Frontal cortex (tissue), 4 donors: ENCODE results near the gene MFAP5. TPM values are rescaled to one million over a fixed set of nuclear protein-coding genes. Genes with fewer than 3 reads are reported as not detected.
"Not testable (repeated sequence)": the region's sequence is repeated elsewhere in the genome, so short reads cannot be mapped to it uniquely, and the experiment has no call there.

Experiments
- DNase-seq, 2 donors: peaks; one replicate each; pipeline ENCODE4 v3.0.0; 2012; ENCODE audit warnings: low spot score in 2 of 2
- FAIRE-seq: peaks from 2 replicates; lab custom pipeline; 2012; peaks lifted over from hg19 to GRCh38; lab: Jason Lieb, UNC
- small RNA-seq: library from RNA; depleted of rRNA; stranded (forward); fragments of <200 nt; gene quantifications from one replicate; pipeline ENCODE3, GENCODE V24; 2014
- total RNA-seq: library from RNA; depleted of rRNA; stranded (reverse); fragments of >200 nt; gene quantifications from one replicate; pipeline ENCODE4 v1.2.3, GENCODE V29; 2014
- donor health status: control.
- donor health status: control.
- donor health status: control.

Gene MFAP5
- total RNA-seq, 1 donor from 2014 or later: 0.41 TPM

DNA sequence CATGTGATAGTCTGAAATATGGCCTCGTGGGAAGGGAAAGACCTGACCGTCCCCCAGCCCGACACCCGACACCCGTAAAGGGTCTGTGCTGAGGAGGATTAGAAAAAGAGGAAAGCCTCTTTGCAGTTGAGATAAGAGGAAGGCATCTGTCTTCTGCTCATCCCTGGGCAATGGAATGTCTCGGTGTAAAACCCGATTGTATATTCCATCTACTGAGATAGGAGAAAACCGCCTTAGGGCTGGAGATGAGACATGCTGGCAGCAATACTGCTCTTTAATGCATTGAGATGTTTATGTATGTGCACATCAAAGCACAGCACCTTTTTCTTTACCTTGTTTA, 26.6 kb downstream of the MFAP5 start:
- FAIRE-seq: not testable (repeated sequence)

DNA sequence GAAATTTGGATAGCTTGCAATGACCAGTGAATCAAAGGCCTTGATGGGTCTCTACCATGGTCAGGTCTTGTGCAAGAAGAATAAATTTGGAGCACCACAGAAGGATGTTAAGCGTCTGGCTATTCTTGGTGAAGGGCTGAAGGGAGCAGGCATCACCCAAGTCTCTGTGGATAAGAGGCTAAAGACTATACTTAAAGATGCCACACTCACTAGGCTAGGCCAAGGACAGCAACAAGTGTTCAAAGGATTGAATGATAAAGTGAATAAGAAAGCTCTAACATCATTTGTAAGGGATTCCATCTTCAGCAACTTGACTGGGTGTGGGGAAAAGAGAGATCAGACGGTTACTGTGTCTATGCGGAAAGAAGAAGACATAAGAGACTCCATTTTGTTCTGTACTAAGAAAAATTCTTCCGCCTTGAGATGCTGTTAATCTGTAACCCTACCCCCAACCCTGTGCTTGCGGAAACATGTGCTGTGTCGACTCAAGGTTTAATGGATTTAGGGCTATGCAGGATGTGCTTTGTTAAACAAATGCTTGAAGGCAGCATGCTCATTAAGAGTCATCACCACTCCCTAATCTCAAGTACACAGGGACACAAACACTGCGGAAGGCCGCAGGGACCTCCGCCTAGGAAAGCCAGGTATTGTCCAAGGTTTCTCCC, 27.2 kb downstream of the MFAP5 start:
- not testable (repeated sequence) for FAIRE-seq, DNase-seq

More for the DNA sequence above, 26.6 kb downstream of the MFAP5 start:
- DNase-seq: not testable (repeated sequence)

DNA sequence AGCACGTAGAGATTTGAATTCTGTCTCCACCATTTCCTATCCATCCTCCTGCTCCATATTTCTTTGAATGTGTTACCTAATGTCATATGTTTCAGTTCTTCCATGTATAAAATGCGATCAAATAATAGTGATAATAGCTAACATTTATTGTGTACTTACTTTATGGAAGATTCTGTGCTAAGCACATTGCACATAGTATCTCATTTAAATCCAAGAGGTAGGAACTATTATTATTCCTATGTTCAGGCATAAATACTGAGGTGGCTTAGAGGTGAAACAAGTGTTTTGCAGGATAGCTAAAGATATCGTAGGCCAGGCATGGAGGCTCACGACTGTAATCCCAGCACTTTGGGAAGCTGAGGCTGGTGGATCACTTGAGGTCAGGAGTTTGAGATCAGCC, 32.5 kb downstream of the MFAP5 start:
- no peak for DNase-seq
- no peak for FAIRE-seq

DNA sequence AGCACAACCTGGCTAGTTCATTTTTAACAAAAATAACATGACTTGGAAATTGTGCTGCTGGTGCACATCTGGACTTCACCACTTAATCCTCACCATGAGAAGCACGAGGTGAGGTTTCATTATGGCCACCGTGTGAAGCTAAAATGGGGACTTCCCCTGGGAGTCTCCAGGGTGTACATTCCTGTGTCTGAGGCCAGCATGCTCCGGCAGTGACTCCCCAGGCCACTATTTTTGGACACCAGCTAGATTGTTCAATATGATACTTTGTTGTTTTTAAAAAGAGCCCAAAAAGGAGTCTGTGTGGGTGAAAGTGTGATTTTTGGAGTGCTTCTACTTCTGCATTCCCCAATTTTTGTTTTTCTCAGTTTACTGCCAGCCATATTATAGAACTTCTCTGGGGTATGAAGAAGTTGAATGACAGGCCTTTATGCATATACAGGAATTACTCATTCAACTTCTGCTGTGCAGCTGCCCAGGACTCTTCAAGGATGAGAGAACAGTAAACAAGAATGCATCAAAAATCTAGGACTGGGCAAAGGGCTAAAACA, 33.1 kb downstream of the MFAP5 start:
- no peak for FAIRE-seq
- no peak for DNase-seq

DNA sequence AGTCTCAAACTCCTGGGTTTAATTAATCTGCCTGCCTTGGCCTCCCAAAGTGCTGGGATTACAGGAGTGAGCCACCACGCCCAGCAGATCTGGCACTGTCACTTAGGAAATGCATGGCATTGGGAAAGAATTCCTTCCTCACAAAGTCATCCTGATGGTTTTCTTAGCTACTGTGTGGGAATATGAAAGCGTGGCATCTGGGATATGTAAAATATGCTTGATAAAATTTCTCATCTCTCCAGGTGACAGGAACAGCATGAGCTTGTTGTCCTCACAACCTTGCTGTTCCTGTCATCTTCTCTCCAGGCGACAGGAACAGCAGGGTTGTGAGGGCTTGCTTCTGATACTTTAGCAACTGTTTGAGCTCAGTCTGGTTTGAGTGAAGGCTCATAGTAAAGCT, 33.9 kb downstream of the MFAP5 start:
- DNase-seq (no peak), FAIRE-seq (no peak)

DNA sequence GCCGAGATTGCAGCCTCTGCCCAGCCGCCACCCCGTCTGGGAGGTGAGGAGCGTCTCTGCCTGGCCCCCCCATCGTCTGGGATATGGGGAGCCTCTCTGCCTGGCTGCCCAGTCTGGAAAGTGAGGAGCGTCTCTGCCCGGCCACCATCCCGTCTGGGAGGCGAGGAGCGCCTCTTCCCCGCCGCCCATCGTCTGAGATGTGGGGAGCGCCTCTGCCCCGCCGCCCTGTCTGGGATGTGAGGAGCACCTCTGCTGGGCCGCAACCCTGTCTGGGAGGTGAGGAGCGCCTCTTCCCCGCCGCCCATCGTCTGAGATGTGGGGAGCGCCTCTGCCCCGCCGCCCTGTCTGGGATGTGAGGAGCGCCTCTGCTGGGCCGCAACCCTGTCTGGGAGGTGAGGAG, 37.9 kb downstream of the MFAP5 start:
- not testable (repeated sequence) for FAIRE-seq, DNase-seq

DNA sequence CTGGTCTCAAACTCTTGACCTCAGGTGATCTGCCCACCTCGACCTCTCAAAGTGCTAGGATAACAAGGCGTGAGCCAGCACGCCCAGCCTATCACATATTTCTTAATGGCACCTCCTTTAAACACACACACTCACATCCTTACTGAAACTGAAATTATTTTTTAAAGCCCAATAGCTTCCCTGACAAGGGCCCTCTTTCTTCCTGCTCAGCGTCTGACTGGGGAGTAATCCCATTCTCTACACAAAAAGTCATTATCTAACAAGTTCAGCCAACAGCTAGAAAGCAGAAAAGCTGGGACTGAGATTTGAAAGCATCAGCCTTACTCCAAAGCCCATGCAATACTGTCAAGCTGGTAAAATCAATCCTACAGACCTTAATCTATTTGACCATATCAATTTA, 40.0 kb downstream of the MFAP5 start:
- no peak for FAIRE-seq

DNA sequence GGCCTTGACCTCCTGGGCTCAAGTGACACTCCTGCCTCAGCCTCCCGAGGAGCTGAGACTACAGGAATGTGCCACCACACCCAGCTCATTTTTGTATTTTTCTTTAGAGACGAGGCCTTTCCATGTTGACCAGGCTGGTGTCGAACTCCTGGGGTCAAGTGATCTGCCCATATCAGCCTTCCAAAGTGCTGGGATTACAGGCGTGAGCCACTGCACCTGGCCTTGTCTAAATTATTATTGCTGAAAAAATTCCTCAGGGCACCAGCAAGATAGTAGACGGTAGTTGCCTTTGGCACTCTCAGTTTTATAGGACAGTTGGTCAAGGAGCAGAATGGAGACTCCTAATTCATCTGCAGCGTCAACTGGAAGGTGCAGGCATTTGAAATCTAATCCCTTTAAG, 47.4 kb downstream of the MFAP5 start:
- FAIRE-seq: no peak
- no peak for DNase-seq

More for the DNA sequence above, 40.0 kb downstream of the MFAP5 start:
- DNase-seq: no peak

DNA sequence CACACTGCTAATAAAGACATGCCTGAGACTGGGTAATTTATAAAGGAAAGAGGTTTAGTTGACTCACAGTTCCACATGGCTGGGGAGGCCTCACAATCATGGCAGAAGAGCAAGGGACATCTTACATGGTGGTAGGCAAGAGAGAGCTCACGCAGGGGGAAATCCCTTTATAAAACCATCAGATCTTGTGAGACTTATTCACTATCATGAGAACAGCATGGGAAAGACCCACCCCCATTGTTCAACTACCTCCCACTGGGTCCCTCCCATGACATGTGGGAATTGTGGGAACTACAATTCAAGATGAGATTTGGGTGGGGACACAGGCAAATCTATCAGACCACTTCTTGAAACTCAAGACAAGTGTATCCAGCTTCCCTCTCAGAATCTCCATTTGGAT, 48.7 kb downstream of the MFAP5 start:
- FAIRE-seq: not testable (repeated sequence)

DNA sequence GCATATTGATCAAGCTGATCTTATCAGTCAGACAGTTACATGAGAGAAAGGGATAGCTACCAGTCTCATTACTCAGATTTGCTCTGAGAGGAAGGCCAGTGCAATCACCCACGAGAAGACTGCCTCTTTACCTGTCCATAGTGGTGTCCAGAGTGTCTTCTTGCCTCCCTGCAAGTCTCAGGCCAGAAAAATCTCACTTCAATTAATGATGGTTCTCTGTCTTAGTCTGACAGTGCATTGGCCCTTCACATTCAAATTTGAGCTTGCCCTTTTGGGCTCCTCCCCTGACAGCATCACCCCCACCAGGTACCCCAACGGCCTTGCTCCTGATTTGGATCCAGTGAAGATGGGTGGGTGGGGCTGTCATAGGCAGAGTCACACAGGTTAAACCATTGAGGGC, 50.0 kb downstream of the MFAP5 start, which contains the start of gene AICDA:
TSS of gene AICDA (minus strand) at position 231 of the 400 bp plus-strand sequence. CDS start at position 139, 92 bp downstream.
- FAIRE-seq (no peak), DNase-seq (no peak)

More for the DNA sequence above, 48.7 kb downstream of the MFAP5 start:
- not testable (repeated sequence) for DNase-seq

DNA sequence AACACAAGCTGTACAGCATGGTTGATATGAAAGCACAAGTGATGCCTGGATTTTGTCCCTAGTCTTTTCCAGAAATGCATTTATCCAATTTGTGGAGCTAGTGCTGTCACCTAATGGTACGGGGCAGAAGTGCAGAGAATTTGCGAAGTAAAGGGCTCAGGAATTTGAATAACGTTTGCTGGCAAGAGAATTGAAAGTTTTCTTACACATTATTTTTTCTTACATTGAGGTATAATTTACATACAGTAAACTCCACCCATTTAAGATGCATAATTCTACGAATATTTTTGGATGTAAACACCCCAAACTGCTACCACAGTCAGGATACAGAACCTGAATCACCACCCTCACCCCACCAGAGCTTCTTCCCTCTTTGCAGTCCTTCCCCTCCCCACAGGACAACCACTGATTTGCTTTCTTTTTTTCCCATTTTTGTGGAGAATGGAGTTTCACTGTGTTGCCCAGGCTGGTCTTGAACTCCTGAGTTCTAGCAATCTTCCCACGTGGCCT, 53.5 kb downstream of the MFAP5 start:
- FAIRE-seq: peak; percentile 40
- DNase-seq: peak; percentile 35 to 56

DNA sequence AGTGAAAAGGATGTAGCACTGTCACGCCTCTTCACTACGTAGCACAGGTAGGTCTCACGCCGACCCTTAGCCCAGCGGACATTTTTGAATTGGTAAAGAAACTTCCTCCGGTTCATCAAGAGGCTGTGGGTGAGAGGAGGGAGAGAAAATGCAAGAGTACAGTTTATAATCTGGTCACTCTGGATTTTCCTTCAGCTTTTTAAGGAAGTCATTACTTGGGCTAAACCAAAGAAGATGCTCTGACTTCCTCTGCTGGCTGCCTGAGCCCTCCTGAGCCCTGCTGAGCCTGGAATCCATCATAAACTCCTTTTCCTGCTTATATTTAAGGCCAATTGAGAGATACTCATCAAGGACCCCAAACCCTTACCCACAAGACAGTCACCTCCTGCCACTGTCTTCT, 55.7 kb downstream of the MFAP5 start:
- FAIRE-seq: no peak
- DNase-seq: no peak

DNA sequence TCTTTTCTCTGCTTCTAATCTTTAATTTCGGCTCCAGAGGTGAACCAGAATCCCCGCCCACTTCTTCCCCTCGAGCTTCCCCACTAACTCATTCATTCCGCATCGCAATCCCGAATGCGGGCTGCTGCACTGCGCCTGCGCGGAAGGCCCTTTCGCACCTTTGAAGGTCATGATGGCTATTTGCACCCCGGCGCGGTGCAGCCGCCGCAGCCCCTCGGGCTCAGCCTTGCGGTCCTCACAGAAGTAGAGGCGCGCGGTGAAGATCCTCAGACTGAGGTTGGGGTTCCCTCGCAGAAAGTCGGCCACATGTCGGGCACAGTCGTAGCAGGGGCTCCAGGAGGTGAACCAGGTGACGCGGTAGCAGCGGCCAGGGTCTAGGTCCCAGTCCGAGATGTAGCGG, 57.6 kb downstream of the MFAP5 start:
- DNase-seq (no peak), FAIRE-seq (no peak)

DNA sequence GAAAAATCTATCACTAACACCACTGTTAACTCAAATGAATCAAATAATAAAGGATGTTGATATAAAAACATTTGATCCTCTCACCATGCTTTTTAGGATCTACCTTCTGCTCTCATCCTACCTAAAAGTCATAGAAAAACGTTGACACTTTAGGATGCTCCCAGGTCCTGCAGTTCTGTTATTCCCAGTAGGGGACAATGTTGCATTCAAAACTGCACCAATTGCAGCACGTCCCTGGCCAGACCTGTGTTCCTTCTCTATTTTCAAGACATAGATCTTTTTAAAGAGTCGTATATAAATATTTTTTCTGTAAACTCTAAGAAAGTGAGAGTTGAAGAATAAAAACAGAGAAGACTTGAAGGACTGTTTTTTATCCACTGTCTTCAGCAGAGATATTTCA, 58.8 kb downstream of the MFAP5 start:
- FAIRE-seq: no peak
- DNase-seq: no peak

DNA sequence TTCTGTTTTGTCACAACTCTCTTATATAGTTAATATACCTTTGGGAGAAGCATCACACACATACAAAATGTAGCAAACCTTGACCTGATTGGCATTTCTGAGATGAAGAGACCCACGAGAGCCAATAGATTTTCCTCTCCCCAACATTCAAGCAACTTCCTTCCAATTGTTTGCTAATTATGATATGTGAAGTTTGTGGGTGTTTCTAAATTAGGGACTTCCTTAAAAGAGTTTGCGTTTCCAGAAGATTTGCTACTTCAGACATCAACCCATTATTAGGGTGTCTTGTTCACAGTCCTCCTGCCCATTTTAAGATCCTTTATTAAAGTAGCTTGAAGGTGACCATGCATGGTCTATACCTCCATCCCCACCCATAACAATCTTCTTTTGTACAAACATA, 59.3 kb downstream of the MFAP5 start:
- DNase-seq (no peak), FAIRE-seq (no peak)

DNA sequence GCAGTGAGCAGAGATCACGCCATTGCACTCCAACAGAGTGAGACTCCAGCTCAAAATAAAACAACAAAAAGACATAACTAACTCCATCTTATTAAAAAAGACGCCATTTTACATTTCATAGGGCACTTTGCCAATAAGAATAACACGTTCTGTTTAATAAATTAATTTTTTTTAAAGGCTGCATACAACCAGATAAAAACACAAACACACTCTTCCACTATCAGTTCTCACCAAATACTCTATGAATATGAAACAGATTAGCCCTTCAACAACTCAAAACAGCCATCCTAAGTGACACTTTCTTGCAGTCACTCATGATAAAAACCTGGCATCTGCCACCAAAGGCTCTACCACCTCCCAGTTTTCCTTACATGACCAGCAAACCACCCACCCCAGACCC, 66.1 kb downstream of the MFAP5 start:
- DNase-seq: no peak
- no peak for FAIRE-seq

Small RNA genes within 50 kb of the gene (small RNA-seq; reads per million reads assigned to genes)
- not detected for gene RF00564

Other genes starting within 250 kb of the MFAP5 start
- not detected for gene CLEC6A, start 206.9 kb downstream of the MFAP5 start, total RNA-seq
- gene CLEC4D, start 149.3 kb downstream of the MFAP5 start, total RNA-seq: under 0.01 TPM
- not detected for gene CLEC4E, start 121.9 kb downstream of the MFAP5 start, total RNA-seq
- gene AICDA, start 50.0 kb downstream of the MFAP5 start, total RNA-seq: not detected
- gene RIMKLB, start 35.2 kb upstream of the MFAP5 start, total RNA-seq: 164 TPM
- 0.41 TPM for gene A2ML1, start 159.8 kb upstream of the MFAP5 start, total RNA-seq